Caco-2 (cell line): Measurements from ENCODE around the gene LIPC. TPM values are rescaled to one million over a fixed set of nuclear protein-coding genes. Genes with fewer than 3 reads are reported as not detected.

Experiments used
- BruUV-seq: library from RNA; stranded (reverse); fragments of 400-500 nt; replicated peaks from 2 replicates; lab custom pipeline; 2021; lab: Mats Ljungman, UMichigan
- CTCF ChIA-PET: fragments of 300-600 bp; sonication (Branson Sonifier 250); formaldehyde crosslinking; loops from one replicate; lab custom pipeline; 2022; ENCODE audit warnings: antibody characterized with exemption; lab: Charles Lee
- POLR2A ChIA-PET: fragments of 300-600 bp; sonication (Branson Sonifier 250); formaldehyde crosslinking; loops from one replicate; lab custom pipeline; 2022; ENCODE audit warnings: antibody characterized with exemption; lab: Charles Lee
- DNase-seq, 2 experiments: peaks; one replicate each; pipeline versions ENCODE4 v3.0.0 to v3.0.0-alpha.2; 2020 to 2022
- H3K27me3 ChIP-seq: replicated peaks from 2 replicates; pipeline ENCODE4 v1.6.0; 2011; ENCODE audit warnings: low read length; ENCODE audit not compliant: control insufficient read depth, insufficient read depth
- H3K36me3 ChIP-seq: 2 replicates; pipeline ENCODE4 v1.5.1; 2011; ENCODE audit warnings: low read length; ENCODE audit not compliant: control insufficient read depth, insufficient read depth
- H3K4me1 ChIP-seq: fragments of 250-450 bp; sonication (Bioruptor Pico); 2 replicates; pipeline ENCODE4 v1.5.1; 2020; ENCODE audit warnings: mild to moderate bottlenecking
- H3K4me3 ChIP-seq: 2 replicates; pipeline ENCODE4 v1.5.1; 2011; ENCODE audit warnings: low read depth, mild to moderate bottlenecking, control low read depth, low read length
- H3K9me3 ChIP-seq: fragments of 250-450 bp; sonication (Bioruptor Pico); 2 replicates; pipeline ENCODE4 v1.5.1; 2020; ENCODE audit warnings: mild to moderate bottlenecking, moderate library complexity
- H3K27ac Mint-ChIP-seq: one replicate; pipeline ENCODE4 v1.8.0; 2022; ENCODE audit warnings: mixed read lengths; ENCODE audit not compliant: unreplicated experiment
- H3K27me3 Mint-ChIP-seq: one replicate; pipeline ENCODE4 v1.8.0; 2022; ENCODE audit warnings: mixed read lengths; ENCODE audit not compliant: insufficient read depth, unreplicated experiment
- H3K36me3 Mint-ChIP-seq: one replicate; pipeline ENCODE4 v1.8.0; 2022; ENCODE audit warnings: mild to moderate bottlenecking, mixed read lengths; ENCODE audit not compliant: insufficient read depth, unreplicated experiment
- H3K4me1 Mint-ChIP-seq: one replicate; pipeline ENCODE4 v1.8.0; 2022; ENCODE audit warnings: low read depth, mixed read lengths; ENCODE audit not compliant: unreplicated experiment
- H3K4me3 Mint-ChIP-seq: one replicate; pipeline ENCODE4 v1.8.0; 2022; ENCODE audit warnings: mild to moderate bottlenecking, moderate library complexity, mixed read lengths; ENCODE audit not compliant: unreplicated experiment
- H3K9me3 Mint-ChIP-seq: one replicate; pipeline ENCODE4 v1.8.0; 2022; ENCODE audit warnings: mixed read lengths; ENCODE audit not compliant: unreplicated experiment
- CTCF ChIP-seq, 2 experiments: fragments of 200-600 bp in 1 of 2; IDR thresholded peaks; 1 replicate in 1 of 2; 2 replicates in 1 of 2; pipeline versions ENCODE4 v1.5.1 to v1.8.0; 2011 to 2022; ENCODE audit warnings: antibody characterized with exemption in 1 of 2, control low read depth in 1 of 2, inconsistent platforms in 1 of 2, low read depth in 1 of 2, low read length in 1 of 2, mild to moderate bottlenecking in 1 of 2, moderate library complexity in 1 of 2; ENCODE audit not compliant: insufficient read depth in 1 of 2, severe bottlenecking in 1 of 2, unreplicated experiment in 1 of 2
- intact Hi-C: fragments of 100-400 bp; cut with micrococcal nuclease; formaldehyde crosslinking; loops from one replicate; pipeline ENCODE4 v1.10.0; 2022; ENCODE audit not compliant: unreplicated experiment
- total RNA-seq: library from RNA; stranded (reverse); gene quantifications from 2 replicates; pipeline ENCODE4 v1.2.3, GENCODE V29; 2022

Gene LIPC
- total RNA-seq, 1 experiment from 2014 or later = 17.6 TPM

GRCh38 chr15:58398643-58399042, 33.1 kb upstream of the LIPC start:
- no peak overlapping the region for H3K4me3 Mint-ChIP-seq
- H3K36me3 Mint-ChIP-seq = no peaks in the 10 kb centered on the region
- H3K4me3 ChIP-seq = no peak overlapping the region
- H3K27ac Mint-ChIP-seq = peak overlapping the region; percentile 86
- no peaks in the 10 kb centered on the region for H3K27me3 ChIP-seq
- no peaks in the 10 kb centered on the region for H3K27me3 Mint-ChIP-seq
- no TSS peak for BruUV-seq
- H3K9me3 Mint-ChIP-seq = no peaks in the 10 kb centered on the region
- H3K9me3 ChIP-seq = no peaks in the 10 kb centered on the region
- TF ChIP-seq CTCF (IDR thresholded peaks at IDR 0.05; ENCODE audit: insufficient read depth in 1 of 2, low read depth in 1 of 2, low read length in 1 of 2, severe bottlenecking in 1 of 2, unreplicated experiment in 1 of 2) = no peak
- ChIA-PET CTCF (no interaction called here), POLR2A (no interaction called here)
- DNase-seq = no peak
- intact Hi-C loops = no loop called here
- peaks cover 43% of the 10 kb centered on the region for H3K4me1 Mint-ChIP-seq
- peaks cover 34% of the 10 kb centered on the region for H3K4me1 ChIP-seq
- no peaks in the 10 kb centered on the region for H3K36me3 ChIP-seq

GRCh38 chr15:58399739-58400138, 32.1 kb upstream of the LIPC start:
- no peak for DNase-seq
- H3K4me3 ChIP-seq = no peak overlapping the region
- H3K9me3 ChIP-seq = no peaks in the 10 kb centered on the region
- TF ChIP-seq CTCF (IDR thresholded peaks at IDR 0.05; ENCODE audit: insufficient read depth in 1 of 2, low read depth in 1 of 2, low read length in 1 of 2, severe bottlenecking in 1 of 2, unreplicated experiment in 1 of 2) = no peak
- CTCF ChIA-PET = no interaction called here
- H3K27ac Mint-ChIP-seq = no peak overlapping the region
- H3K36me3 Mint-ChIP-seq = no peaks in the 10 kb centered on the region
- POLR2A ChIA-PET = no interaction called here
- H3K4me1 ChIP-seq = peaks cover 28% of the 10 kb centered on the region
- H3K4me1 Mint-ChIP-seq = peaks cover 32% of the 10 kb centered on the region
- H3K27me3 ChIP-seq = no peaks in the 10 kb centered on the region
- H3K27me3 Mint-ChIP-seq = no peaks in the 10 kb centered on the region
- intact Hi-C loops = no loop called here
- H3K4me3 Mint-ChIP-seq = no peak overlapping the region
- BruUV-seq = no TSS peak
- no peaks in the 10 kb centered on the region for H3K9me3 Mint-ChIP-seq
- H3K36me3 ChIP-seq = no peaks in the 10 kb centered on the region

- peaks cover 18% of the 10 kb centered on the region for H3K4me1 ChIP-seq
- no peak for TF ChIP-seq CTCF (IDR thresholded peaks at IDR 0.05; ENCODE audit: insufficient read depth in 1 of 2, low read depth in 1 of 2, low read length in 1 of 2, severe bottlenecking in 1 of 2, unreplicated experiment in 1 of 2)
- H3K36me3 ChIP-seq = no peaks in the 10 kb centered on the region
- no peak for DNase-seq
- intact Hi-C loops = no loop called here
- Mint-ChIP-seq H3K27ac (no peak overlapping the region), H3K9me3 (no peaks in the 10 kb centered on the region), H3K27me3 (no peaks in the 10 kb centered on the region), H3K4me3 (no peak overlapping the region), H3K4me1 (peaks cover 28% of the 10 kb centered on the region), H3K36me3 (no peaks in the 10 kb centered on the region)
- H3K9me3 ChIP-seq = no peaks in the 10 kb centered on the region
- no peaks in the 10 kb centered on the region for H3K27me3 ChIP-seq
- CTCF ChIA-PET = no interaction called here
- POLR2A ChIA-PET = no interaction called here
- no TSS peak for BruUV-seq
- H3K4me3 ChIP-seq = no peak overlapping the region
Measured at GRCh38 chr15:58401276-58401675, 30.5 kb upstream of the LIPC start.
